ENCODE results near the gene PCSK6.

GRCh38 chr15:101376615-101377395, 112.7 kb downstream of the PCSK6 start:
- TF ChIP-seq POLR2A (IDR thresholded peaks at IDR 0.05; ENCODE audit: low read length), result no peak
- TF ChIP-seq GATA1 (IDR thresholded peaks at IDR 0.05; ENCODE audit: low read depth, low read length), result no peak

All from erythroblast (primary cell).